SJCRH30 (cell line): ENCODE data around the gene AHSP. TPM values are rescaled to one million over a fixed set of nuclear protein-coding genes. Genes with fewer than 3 reads are reported as not detected.
"Not testable (repeated sequence)": the region's sequence is repeated elsewhere in the genome, so short reads cannot be mapped to it uniquely, and the experiment has no call there.

Experiments
- DNase-seq, 2 experiments: peaks; one replicate each; pipeline ENCODE4 v3.0.0-alpha.2; 2015 to 2020
- H3K27ac ChIP-seq: fragments of 250-450 bp; sonication (Bioruptor Pico); 2 replicates; pipeline ENCODE4 v1.5.1; 2020; ENCODE audit warnings: mild to moderate bottlenecking, moderate library complexity
- H3K27me3 ChIP-seq: fragments of 250-450 bp; sonication (Bioruptor Pico); 2 replicates; pipeline ENCODE4 v1.5.1; 2020; ENCODE audit warnings: mild to moderate bottlenecking, moderate library complexity
- H3K36me3 ChIP-seq: fragments of 250-450 bp; sonication (Bioruptor Pico); 2 replicates; pipeline ENCODE4 v1.5.1; 2020; ENCODE audit warnings: mild to moderate bottlenecking, moderate library complexity
- H3K4me1 ChIP-seq: fragments of 250-450 bp; sonication (Bioruptor Pico); 2 replicates; pipeline ENCODE4 v1.5.1; 2020; ENCODE audit warnings: mild to moderate bottlenecking, moderate library complexity
- H3K4me3 ChIP-seq: fragments of 250-450 bp; sonication (Bioruptor Pico); 2 replicates; pipeline ENCODE4 v1.5.1; 2020; ENCODE audit warnings: mild to moderate bottlenecking, moderate library complexity
- H3K9me3 ChIP-seq: fragments of 250-450 bp; sonication (Bioruptor Pico); replicated peaks from 2 replicates; pipeline ENCODE4 v1.5.1; 2020; ENCODE audit warnings: mild to moderate bottlenecking, moderate library complexity
- total RNA-seq: library from RNA; depleted of rRNA; stranded (reverse); fragments of >200 nt; shearing (Covaris generic); gene quantifications from 2 replicates; pipeline ENCODE4 v1.2.3, GENCODE V29; 2014

The AHSP gene
- total RNA-seq, 1 experiment from 2014 or later, result not detected

DNA sequence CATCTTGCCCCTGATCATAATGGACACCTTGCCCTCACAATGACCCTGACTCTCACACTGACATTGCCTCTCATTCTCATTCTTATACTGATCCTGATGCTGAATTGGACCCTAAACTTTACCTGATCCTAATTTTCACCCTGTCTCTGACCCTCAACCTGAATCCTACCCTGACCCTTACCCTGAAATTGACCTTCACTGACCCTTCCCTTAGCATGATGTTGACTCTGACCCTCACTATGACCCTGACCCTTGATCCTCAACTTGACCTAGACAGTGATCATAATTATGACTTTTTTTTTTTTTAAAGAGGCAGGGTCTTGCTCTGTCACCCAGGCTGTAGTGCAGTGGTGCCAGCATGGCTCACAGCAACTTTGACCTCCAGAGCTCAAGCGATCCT is 3.4 kb downstream of the AHSP start:
- no peak for DNase-seq
- H3K4me1 ChIP-seq, result no peaks in the 10 kb centered on the region
- no peak overlapping the region for H3K4me3 ChIP-seq
- H3K9me3 ChIP-seq, result no peaks in the 10 kb centered on the region
- H3K36me3 ChIP-seq, result no peaks in the 10 kb centered on the region
- H3K27ac ChIP-seq, result no peak overlapping the region
- H3K27me3 ChIP-seq, result no peaks in the 10 kb centered on the region

DNA sequence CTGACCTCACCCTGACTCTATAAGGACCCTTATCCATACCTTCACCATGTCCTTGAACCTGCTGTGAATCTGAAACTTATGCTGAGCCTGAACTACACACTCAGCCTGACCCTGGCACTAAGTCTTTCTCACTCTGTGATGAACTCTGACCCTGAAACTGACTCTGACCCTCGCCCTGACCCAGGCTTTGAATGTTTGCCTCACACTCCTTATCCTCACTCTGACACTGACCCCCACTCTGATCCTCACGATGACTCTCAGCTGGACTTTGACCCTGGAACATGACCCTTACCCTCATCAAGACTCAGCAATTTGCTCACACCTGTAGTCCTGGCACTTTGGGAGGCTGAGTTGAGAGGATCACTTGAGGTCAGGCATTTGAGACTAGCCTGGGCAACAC is 4.4 kb downstream of the AHSP start:
- H3K27ac ChIP-seq, result no peak overlapping the region
- H3K9me3 ChIP-seq, result no peaks in the 10 kb centered on the region
- no peak overlapping the region for H3K4me3 ChIP-seq
- H3K36me3 ChIP-seq, result no peaks in the 10 kb centered on the region
- DNase-seq, result no peak
- H3K27me3 ChIP-seq, result no peaks in the 10 kb centered on the region
- no peaks in the 10 kb centered on the region for H3K4me1 ChIP-seq

DNA sequence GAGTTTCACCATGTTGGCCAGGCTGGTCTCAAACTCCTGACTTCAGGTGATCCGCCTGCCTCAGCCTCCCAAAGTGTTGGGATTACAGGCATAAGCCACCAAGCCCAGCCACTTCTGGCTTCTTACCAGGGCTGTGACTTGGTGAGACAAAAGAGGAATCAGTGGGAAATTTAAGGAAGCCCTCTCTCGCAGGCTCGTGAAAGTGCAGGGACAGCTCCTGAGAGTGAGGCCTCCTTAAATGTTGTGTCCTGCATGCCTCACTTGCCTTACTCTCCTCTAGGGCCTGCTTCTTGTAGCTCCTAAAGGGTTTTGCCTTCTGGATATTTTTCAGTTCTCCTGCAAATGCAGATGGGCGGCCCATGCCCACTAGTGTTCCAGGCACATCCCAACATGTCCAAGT is 5.2 kb downstream of the AHSP start:
- Histone ChIP-seq H3K27me3 (no peaks in the 10 kb centered on the region), H3K4me1 (no peaks in the 10 kb centered on the region), H3K4me3 (no peak overlapping the region), H3K36me3 (no peaks in the 10 kb centered on the region), H3K9me3 (no peaks in the 10 kb centered on the region), H3K27ac (no peak overlapping the region)
- DNase-seq, result no peak

DNA sequence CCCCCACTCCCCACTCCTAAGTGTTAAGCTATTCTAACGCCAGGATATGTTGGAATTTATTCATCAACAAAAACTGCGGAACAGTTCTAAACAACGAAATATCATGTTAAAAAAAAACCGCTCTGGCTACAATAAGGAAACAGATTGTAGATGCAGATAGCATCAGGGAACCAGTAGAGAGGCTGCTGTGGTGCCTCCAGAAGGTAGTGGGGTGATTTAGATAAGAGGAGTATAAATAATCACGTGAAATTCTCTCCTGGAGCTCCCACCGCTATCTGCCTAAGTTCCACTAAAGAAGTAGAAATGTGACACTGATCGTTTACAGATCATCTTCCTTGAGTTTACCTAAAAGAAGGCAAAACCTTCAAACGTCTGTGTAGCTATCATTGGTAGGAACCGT is 8.0 kb downstream of the AHSP start:
- H3K27ac ChIP-seq, result no peak overlapping the region
- no peaks in the 10 kb centered on the region for H3K9me3 ChIP-seq
- DNase-seq, result no peak
- no peaks in the 10 kb centered on the region for H3K27me3 ChIP-seq
- H3K36me3 ChIP-seq, result no peaks in the 10 kb centered on the region
- H3K4me3 ChIP-seq, result no peak overlapping the region
- no peaks in the 10 kb centered on the region for H3K4me1 ChIP-seq

DNA sequence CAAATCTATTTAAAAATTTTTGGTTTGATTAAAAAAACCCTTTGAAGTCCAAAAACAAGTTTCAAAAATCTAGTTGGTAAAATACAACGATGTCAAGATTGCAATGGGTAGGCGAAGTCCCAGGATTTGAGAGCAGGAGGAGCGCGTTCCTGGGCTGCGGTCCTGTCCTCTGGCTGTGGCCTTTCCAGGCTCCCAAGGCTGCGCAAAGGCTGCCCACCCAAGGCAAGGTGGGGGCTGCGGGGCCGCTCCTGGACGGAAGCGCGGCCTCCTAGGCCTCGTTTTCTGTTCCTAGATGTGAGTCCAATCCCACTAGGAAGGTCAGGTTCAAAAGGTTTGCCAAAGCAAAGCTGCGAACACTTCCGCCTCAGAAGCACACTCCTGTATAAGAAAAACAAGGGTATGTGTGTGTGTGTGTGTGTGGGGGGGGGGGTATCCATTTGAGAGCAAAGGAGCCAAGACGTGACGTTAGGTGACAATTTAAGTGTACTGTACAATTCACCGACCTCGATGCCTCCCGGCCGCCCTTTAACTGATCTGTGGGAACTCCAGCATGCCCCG is 9.2 kb downstream of the AHSP start:
- Histone ChIP-seq H3K9me3 (no peaks in the 10 kb centered on the region), H3K27me3 (no peaks in the 10 kb centered on the region), H3K36me3 (no peaks in the 10 kb centered on the region), H3K27ac (no peak overlapping the region), H3K4me3 (no peak overlapping the region), H3K4me1 (no peaks in the 10 kb centered on the region)
- no peak for DNase-seq

DNA sequence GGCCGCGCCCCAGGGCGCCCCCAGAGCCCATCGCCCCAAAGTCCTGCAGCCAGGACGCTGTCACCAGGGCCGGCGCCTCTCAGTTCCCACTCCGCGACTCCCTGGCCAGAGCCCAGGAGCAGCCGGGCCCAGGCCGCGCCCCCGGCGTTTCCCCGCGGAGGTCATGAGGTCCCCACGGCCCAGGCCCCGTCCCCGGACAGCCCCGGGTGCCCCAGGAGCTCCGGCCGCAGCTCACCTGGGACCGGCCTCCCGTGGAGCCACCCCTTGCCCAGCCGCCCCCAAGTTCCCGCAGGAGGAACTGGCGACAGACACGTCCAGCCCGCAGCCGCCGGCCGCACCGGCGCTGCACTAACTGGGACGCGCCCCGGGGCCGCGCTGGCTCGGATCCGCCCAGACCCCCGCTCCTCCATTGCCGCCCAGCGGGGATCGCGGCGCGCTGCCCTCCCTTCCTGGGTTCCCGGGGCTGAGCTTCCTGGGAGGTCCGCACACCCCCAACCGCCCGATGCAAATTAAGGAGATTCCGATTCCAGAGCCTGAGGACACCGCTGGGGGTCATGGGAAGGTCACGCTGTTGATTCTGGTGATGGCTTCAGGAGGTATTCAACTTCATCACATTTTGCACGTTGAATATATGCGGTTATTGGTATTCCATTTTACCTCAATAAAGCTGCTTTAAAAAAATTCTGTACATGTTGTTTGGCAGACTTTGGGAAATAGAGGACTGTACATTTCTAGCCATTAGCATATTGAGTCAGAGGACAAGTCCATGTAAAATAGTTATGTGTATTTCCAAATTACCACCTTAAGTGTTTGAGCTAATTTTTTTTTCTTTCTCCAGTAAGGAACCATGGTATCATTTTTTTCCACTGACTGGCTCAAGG is 9.9 kb downstream of the AHSP start:
- DNase-seq, result peak; percentile 23 to 29
- Histone ChIP-seq H3K27ac (no peak overlapping the region), H3K36me3 (no peaks in the 10 kb centered on the region), H3K27me3 (no peaks in the 10 kb centered on the region), H3K4me3 (peak overlapping the region; percentile 39), H3K9me3 (no peaks in the 10 kb centered on the region), H3K4me1 (no peaks in the 10 kb centered on the region)

DNA sequence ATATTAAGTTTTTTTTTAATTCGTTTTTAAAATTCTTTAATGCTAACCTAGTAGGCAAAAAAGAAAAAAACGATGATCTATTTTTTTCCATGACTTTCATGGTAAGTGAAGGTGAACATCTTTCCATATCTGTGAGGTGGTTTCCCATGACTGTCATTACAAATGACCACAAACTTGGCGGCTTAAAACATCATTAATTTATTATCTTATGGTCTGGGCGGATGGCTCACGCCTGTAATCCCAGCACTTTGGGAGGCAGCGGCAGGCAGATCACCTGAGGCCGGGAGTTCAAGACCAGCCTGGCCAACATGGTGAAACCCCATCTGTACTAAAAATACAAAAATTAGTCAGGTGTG is 10.5 kb downstream of the AHSP start:
- not testable (repeated sequence) for H3K4me1 ChIP-seq, DNase-seq, H3K4me3 ChIP-seq, H3K9me3 ChIP-seq, H3K27ac ChIP-seq, H3K36me3 ChIP-seq, H3K27me3 ChIP-seq

DNA sequence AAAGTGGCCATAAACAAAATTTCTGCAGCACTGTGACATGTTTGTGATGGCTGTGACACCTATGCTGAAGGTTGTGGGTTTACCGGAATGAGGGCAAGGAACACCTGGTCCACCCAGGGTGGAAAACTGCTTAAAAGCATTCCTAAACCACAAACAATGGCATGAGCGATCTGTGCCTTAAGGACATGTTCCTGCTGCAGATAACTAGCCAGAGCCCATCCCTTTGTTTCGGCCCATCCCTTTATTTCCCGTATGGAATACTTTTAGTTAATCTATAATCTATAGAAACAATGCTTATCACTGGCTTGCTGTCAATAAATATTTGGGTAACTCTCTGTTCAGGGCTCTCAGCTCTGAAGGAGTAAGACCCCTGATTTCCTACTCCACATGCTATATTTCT is 12.1 kb downstream of the AHSP start:
- H3K9me3 ChIP-seq, DNase-seq, H3K4me3 ChIP-seq, H3K27ac ChIP-seq, H3K27me3 ChIP-seq, H3K4me1 ChIP-seq, H3K36me3 ChIP-seq: not testable (repeated sequence)

DNA sequence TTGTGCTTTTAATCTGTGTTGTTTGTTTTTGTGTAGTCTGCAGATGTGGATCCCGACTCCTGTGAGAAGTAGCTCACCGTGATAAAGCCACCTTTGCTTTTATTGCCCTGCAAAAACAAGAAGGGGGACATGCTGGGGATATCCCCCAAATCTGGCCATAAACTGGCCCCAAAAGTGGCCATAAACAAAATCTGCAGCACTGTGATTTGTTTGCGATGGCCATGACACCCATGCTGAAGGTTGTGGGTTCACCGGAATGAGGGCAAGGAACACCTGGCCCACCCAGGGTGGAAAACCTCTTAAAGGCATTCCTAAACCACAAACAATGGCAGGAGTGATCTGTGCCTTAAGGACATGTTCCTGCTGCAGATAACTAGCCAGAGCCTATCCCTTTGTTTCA is 15.1 kb downstream of the AHSP start:
- no peaks in the 10 kb centered on the region for H3K9me3 ChIP-seq
- no peaks in the 10 kb centered on the region for H3K4me1 ChIP-seq
- H3K4me3 ChIP-seq, result no peak overlapping the region
- H3K27ac ChIP-seq, result no peak overlapping the region
- H3K27me3 ChIP-seq, result no peaks in the 10 kb centered on the region
- no peak for DNase-seq
- H3K36me3 ChIP-seq, result no peaks in the 10 kb centered on the region

DNA sequence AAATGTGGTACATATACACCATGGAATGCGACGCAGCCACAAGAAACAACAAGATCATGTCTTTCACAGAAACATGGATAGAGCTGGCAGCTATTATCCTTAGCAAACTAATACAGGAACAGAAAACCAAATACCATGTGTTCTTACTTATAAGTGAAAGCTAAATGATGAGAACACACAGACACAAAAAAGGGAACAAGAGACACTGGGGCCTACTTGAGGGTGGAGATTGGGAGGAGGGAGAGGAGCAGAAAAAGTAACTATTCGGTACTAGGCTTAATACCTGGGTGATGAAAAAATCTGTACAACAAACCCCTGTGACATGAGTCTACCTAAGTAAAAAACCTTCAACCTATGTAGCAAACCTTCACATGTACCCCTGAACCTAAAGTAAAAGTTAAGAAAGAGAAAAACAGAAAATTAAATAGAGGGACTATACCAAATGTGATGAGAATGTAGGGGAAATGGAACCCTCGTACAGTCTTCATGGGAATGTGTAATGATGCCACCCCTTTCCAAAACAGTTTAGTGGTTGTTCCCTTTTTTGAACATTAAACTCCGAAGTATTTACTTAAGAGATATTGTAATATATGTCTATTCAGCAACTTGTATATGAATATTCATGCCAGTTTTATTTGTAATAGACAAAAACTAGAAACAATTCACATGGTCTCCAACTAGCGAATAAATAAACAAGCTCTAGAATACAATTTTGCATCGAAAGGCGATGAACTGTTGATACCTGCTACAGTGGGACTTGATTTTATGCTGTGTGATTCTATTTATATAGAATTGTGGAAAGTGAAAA is 33.9 kb downstream of the AHSP start:
- Histone ChIP-seq H3K4me3 (no peak overlapping the region), H3K4me1 (no peaks in the 10 kb centered on the region), H3K9me3 (no peaks in the 10 kb centered on the region), H3K36me3 (no peaks in the 10 kb centered on the region), H3K27ac (no peak overlapping the region), H3K27me3 (no peaks in the 10 kb centered on the region)
- DNase-seq, result no peak

DNA sequence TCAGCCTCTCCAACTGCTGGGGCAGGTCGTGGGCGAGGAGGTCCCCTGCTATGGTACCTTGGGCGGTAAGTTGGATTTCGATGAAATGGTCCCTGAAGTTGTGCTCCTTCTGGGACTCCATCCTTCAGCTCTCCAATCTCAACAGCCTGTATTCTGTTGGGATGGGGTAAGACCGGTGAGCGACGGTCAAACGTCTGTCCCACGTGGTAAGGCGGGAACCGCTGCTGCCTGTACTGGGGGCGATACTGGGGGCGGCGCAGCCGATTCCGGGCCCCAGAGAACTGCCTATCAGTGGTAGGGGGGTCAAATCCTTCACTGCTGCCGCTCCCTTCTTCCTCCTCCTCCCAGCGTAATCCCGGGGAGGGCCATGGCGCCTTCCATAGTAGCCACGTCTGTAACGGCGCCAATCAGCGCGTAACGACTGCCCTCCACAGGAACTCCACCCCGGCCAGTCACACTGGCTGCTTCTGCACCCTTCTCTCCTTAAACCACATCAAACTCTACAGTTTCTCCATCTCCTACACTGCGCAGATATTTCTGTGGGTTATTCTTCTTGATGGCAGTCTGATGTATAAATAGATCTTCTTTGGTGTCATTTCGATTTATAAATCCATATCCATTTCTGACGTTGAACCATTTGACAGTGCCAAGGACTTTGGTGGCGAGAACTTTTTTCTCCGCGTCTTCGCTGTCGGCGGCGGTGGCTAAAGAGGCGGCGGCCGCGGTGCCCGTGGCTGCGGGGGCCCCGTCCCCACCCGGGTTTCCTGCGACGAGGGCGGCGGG is 41.1 kb downstream of the AHSP start:
- Histone ChIP-seq H3K4me3 (no peak overlapping the region), H3K9me3 (no peaks in the 10 kb centered on the region), H3K36me3 (no peaks in the 10 kb centered on the region), H3K27me3 (no peaks in the 10 kb centered on the region), H3K27ac (no peak overlapping the region), H3K4me1 (no peaks in the 10 kb centered on the region)
- no peak for DNase-seq

DNA sequence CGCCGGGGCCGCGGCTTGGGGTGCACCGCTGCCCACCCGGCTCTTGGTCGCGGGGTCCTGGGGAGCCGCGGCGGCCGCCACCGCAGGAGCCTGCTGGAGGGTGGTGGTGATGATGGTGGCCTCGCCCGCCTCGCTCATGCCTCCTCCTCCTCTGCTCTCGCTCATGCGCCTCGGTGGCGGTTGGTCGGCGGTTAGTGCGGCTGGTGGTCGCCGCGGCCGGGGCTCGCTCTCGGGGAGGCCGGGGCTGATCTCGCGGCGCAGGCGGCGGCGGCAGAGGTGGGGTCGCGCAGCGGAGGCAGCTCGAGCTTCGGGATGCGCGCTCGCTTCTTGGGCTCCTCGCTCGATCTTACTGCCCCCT is 41.6 kb downstream of the AHSP start:
- H3K27ac ChIP-seq, result no peak overlapping the region
- no peaks in the 10 kb centered on the region for H3K36me3 ChIP-seq
- no peak for DNase-seq
- H3K9me3 ChIP-seq, result no peaks in the 10 kb centered on the region
- H3K4me1 ChIP-seq, result no peaks in the 10 kb centered on the region
- H3K27me3 ChIP-seq, result no peaks in the 10 kb centered on the region
- no peak overlapping the region for H3K4me3 ChIP-seq

DNA sequence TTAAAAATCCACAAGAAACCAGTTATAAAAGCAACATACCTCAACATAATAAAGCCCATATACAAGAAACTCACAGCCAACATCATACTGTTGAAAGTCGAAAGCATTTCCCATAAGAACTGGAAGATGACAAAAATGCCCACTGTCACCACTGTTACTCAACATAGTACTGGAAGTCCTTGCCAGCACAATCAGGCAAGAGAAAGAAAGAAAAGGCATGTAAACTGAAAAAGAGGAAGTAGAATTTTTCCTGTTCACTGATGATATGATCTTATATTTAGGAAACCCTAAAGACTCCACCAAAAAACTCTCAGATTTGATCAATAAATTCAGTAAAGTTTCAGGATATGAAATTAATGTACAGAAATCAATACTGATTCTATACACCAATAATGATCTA is 45.1 kb downstream of the AHSP start:
- H3K27ac ChIP-seq, result no peak overlapping the region
- H3K27me3 ChIP-seq, result no peaks in the 10 kb centered on the region
- DNase-seq, result no peak
- H3K4me1 ChIP-seq, result no peaks in the 10 kb centered on the region
- H3K36me3 ChIP-seq, result no peaks in the 10 kb centered on the region
- H3K9me3 ChIP-seq, result no peaks in the 10 kb centered on the region
- no peak overlapping the region for H3K4me3 ChIP-seq

DNA sequence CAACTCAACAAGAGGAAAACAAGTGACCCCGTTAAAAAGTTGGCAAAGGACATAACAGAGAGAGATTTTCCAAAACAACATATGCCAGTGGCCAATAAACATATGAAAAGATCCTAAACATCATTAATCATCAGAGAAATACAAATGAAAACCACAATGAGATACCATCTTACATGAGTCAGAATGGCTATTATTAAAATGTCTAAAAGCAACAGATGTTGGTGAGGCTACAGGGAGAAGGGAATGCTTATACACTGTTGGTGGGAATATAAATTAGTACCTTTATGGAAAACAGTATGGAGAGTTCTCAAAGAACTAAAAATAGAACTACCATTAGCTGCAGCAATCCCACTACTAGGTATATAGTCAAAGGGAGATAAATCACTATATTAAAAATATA is 46.5 kb downstream of the AHSP start:
- not testable (repeated sequence) for DNase-seq, H3K27ac ChIP-seq, H3K36me3 ChIP-seq, H3K4me1 ChIP-seq, H3K27me3 ChIP-seq, H3K4me3 ChIP-seq, H3K9me3 ChIP-seq

DNA sequence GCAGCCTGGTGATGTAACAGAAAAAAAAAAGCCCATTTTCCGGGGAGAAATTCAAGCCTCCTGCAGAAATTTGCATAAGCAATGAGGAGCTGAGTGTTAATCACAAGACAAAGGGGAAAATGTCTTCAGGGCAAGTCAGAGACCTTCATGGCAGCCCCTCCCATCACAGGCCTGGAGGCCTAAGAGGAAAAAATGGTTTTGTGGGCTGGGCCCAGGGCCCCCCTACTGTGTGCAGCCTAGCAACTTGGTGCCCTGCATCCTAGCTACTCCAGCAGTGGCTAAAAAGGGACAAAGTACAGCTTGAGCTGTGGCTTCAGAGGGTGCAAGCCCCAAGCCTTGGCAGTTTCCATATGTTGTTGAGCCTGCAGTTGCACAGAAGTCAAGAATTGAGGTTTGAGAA is 49.7 kb downstream of the AHSP start:
- no peaks in the 10 kb centered on the region; the same call in 1 of the 2 replicates for H3K9me3 ChIP-seq
- H3K27ac ChIP-seq, result no peak overlapping the region
- no peaks in the 10 kb centered on the region for H3K36me3 ChIP-seq
- H3K4me1 ChIP-seq, result no peaks in the 10 kb centered on the region
- H3K27me3 ChIP-seq, result no peaks in the 10 kb centered on the region
- DNase-seq, result no peak
- H3K4me3 ChIP-seq, result no peak overlapping the region
